HEK293 (cell line): ENCODE data around the gene C16orf86.

ENCODE experiments used
- CTCF ChIA-PET: fragments of 350-600 bp; formaldehyde crosslinking; extraction: SDS; loops from one replicate; lab custom pipeline; 2021; ENCODE audit warnings: antibody characterized with exemption; lab: Yijun Ruan, JAX
- POLR2A ChIA-PET: fragments of 300-600 bp; formaldehyde crosslinking; extraction: SDS; loops from one replicate; lab custom pipeline; 2020; ENCODE audit warnings: antibody characterized with exemption, inconsistent platforms; lab: Yijun Ruan, JAX
- H3K27ac ChIP-seq: fragments of 200-500 bp; sonication (Bioruptor generic); 2 replicates; pipeline ENCODE4 v1.5.1; 2014; ENCODE audit warnings: low read depth, low read length, control low read depth, inconsistent platforms; ENCODE audit errors: extremely low read depth
- H3K36me3 ChIP-seq, 2 experiments: fragments of 200-500 bp in 1 of 2; sonication (Bioruptor generic) in 1 of 2; 1 replicate in 1 of 2; 2 replicates in 1 of 2; pipeline ENCODE4 v1.5.1; 2014 to 2017; ENCODE audit warnings: inconsistent platforms in 2 of 2, low read length in 2 of 2; ENCODE audit not compliant: control insufficient read depth in 2 of 2, insufficient read depth in 1 of 2
- H3K4me1 ChIP-seq: fragments of 200-500 bp; sonication (Bioruptor generic); 2 replicates; pipeline ENCODE4 v1.5.1; 2014; ENCODE audit warnings: mild to moderate bottlenecking, low read length, inconsistent platforms; ENCODE audit not compliant: control insufficient read depth, insufficient read depth
- H3K4me3 ChIP-seq: 2 replicates; pipeline ENCODE4 v1.5.1; 2011; ENCODE audit warnings: low read depth, mild to moderate bottlenecking, control low read depth, low read length, moderate library complexity
- H3K9me3 ChIP-seq: fragments of 200-500 bp; sonication (Bioruptor generic); 2 replicates; pipeline ENCODE4 v1.5.1; 2014; ENCODE audit warnings: low read depth, low read length, inconsistent platforms; ENCODE audit not compliant: control insufficient read depth, insufficient read depth
- GLIS2 ChIP-seq: fragments of 450-650 bp; formaldehyde crosslinking; IDR thresholded peaks from 2 replicates; pipeline ENCODE4 v1.5.1; 2016; ENCODE audit warnings: missing biosample characterization, missing genetic modification characterization
- OVOL3 ChIP-seq: fragments of 450-650 bp; formaldehyde crosslinking; IDR thresholded peaks from 2 replicates; pipeline ENCODE4 v1.5.1; 2016; ENCODE audit warnings: missing biosample characterization, missing genetic modification characterization
- ZBTB1 ChIP-seq: fragments of 450-650 bp; formaldehyde crosslinking; IDR thresholded peaks from 2 replicates; pipeline ENCODE4 v1.5.1; 2016; ENCODE audit warnings: missing biosample characterization, missing genetic modification characterization
- ZEB2 ChIP-seq: fragments of 450-650 bp; formaldehyde crosslinking; IDR thresholded peaks from 2 replicates; pipeline ENCODE4 v1.5.1; 2016; ENCODE audit warnings: missing biosample characterization, missing genetic modification characterization
- ZFP41 ChIP-seq: fragments of 450-650 bp; formaldehyde crosslinking; IDR thresholded peaks from 2 replicates; pipeline ENCODE4 v1.5.1; 2016; ENCODE audit warnings: missing biosample characterization, missing genetic modification characterization, borderline replicate concordance
- ZNF155 ChIP-seq: fragments of 450-650 bp; formaldehyde crosslinking; IDR thresholded peaks from 2 replicates; pipeline ENCODE4 v1.5.1; 2016; ENCODE audit warnings: missing biosample characterization, missing genetic modification characterization
- ZNF292 ChIP-seq: fragments of 450-650 bp; formaldehyde crosslinking; IDR thresholded peaks from 2 replicates; pipeline ENCODE4 v1.5.1; 2016; ENCODE audit warnings: low read depth, missing biosample characterization, missing genetic modification characterization, borderline replicate concordance
- ZNF350 ChIP-seq: fragments of 450-650 bp; formaldehyde crosslinking; IDR thresholded peaks from 2 replicates; pipeline ENCODE4 v1.5.0; 2017; ENCODE audit warnings: missing biosample characterization, mild to moderate bottlenecking, missing genetic modification characterization
- ZNF37A ChIP-seq: fragments of 450-650 bp; IDR thresholded peaks from 2 replicates; pipeline ENCODE4 v1.5.1; 2018; ENCODE audit warnings: missing biosample characterization, missing genetic modification characterization
- ZNF473 ChIP-seq: fragments of 450-650 bp; formaldehyde crosslinking; IDR thresholded peaks from 2 replicates; pipeline ENCODE4 v1.5.1; 2017; ENCODE audit warnings: missing biosample characterization, missing genetic modification characterization
- ZNF510 ChIP-seq: fragments of 450-650 bp; formaldehyde crosslinking; IDR thresholded peaks from 2 replicates; pipeline ENCODE4 v1.5.1; 2018; ENCODE audit warnings: mild to moderate bottlenecking, missing genetic modification characterization, missing biosample characterization; ENCODE audit not compliant: insufficient replicate concordance
- ZNF580 ChIP-seq: fragments of 450-650 bp; formaldehyde crosslinking; IDR thresholded peaks from 2 replicates; pipeline ENCODE4 v1.5.1; 2016; ENCODE audit warnings: missing biosample characterization, missing genetic modification characterization
- ZNF600 ChIP-seq: fragments of 450-650 bp; formaldehyde crosslinking; IDR thresholded peaks from 2 replicates; pipeline ENCODE4 v1.5.1; 2016; ENCODE audit warnings: missing biosample characterization, missing genetic modification characterization
- ZNF768 ChIP-seq: fragments of 450-650 bp; formaldehyde crosslinking; IDR thresholded peaks from 2 replicates; pipeline ENCODE4 v1.5.1; 2018; ENCODE audit warnings: missing biosample characterization, mild to moderate bottlenecking, missing genetic modification characterization
- ZSCAN16 ChIP-seq: fragments of 450-650 bp; formaldehyde crosslinking; IDR thresholded peaks from 2 replicates; pipeline ENCODE4 v1.5.1; 2016; ENCODE audit warnings: missing biosample characterization, missing genetic modification characterization
- TF ChIP-seq, protein P1 (sequence below): fragments of 450-650 bp; formaldehyde crosslinking; IDR thresholded peaks from 2 replicates; pipeline ENCODE4 v1.5.1; 2016; ENCODE audit warnings: missing biosample characterization, missing genetic modification characterization

Gene C16orf86

GRCh38 chr16:67657017-67657608, 9.5 kb upstream of the C16orf86 start:
- peaks cover 7% of the 10 kb centered on the region; the same call in 1 of the 2 replicates for H3K4me1 ChIP-seq
- no peaks in the 10 kb centered on the region for H3K9me3 ChIP-seq
- H3K27ac ChIP-seq, result no peak overlapping the region
- CTCF ChIA-PET, result interaction anchor here (0.9 to 3.2 kb wide), 4 partner anchors 7 to 176 kb away, joined by 3 to 11 read pairs (median 4); partner anchors contain the start of gene ATP6V0D1
- no peak overlapping the region for H3K4me3 ChIP-seq
- POLR2A ChIA-PET, result no interaction called here
- TF ChIP-seq ZNF510 (tag by site-specific recombination) (no peak), GLIS2 (no peak), ZNF292 (tag by site-specific recombination) (no peak), ZNF155 (no peak), ZNF580 (no peak), ZNF37A (tag by site-specific recombination) (no peak), ZFP41 (tag by site-specific recombination) (no peak), ZNF768 (tag by site-specific recombination) (no peak), ZSCAN16 (tag by site-specific recombination) (no peak), ZNF600 (tag by site-specific recombination) (no peak), ZNF350 (no peak), ZEB2 (no peak), ZNF473 (tag by site-specific recombination) (no peak), OVOL3 (tag by site-specific recombination) (no peak)
- peaks cover 0 to 49% of the 10 kb centered on the region in 2 experiments; a peak in 1 of 3 replicates for H3K36me3 ChIP-seq

- peaks cover 0 to 58% of the 10 kb centered on the region in 2 experiments; a peak in 1 of 3 replicates for H3K36me3 ChIP-seq
- TF ChIP-seq, protein P1, sequence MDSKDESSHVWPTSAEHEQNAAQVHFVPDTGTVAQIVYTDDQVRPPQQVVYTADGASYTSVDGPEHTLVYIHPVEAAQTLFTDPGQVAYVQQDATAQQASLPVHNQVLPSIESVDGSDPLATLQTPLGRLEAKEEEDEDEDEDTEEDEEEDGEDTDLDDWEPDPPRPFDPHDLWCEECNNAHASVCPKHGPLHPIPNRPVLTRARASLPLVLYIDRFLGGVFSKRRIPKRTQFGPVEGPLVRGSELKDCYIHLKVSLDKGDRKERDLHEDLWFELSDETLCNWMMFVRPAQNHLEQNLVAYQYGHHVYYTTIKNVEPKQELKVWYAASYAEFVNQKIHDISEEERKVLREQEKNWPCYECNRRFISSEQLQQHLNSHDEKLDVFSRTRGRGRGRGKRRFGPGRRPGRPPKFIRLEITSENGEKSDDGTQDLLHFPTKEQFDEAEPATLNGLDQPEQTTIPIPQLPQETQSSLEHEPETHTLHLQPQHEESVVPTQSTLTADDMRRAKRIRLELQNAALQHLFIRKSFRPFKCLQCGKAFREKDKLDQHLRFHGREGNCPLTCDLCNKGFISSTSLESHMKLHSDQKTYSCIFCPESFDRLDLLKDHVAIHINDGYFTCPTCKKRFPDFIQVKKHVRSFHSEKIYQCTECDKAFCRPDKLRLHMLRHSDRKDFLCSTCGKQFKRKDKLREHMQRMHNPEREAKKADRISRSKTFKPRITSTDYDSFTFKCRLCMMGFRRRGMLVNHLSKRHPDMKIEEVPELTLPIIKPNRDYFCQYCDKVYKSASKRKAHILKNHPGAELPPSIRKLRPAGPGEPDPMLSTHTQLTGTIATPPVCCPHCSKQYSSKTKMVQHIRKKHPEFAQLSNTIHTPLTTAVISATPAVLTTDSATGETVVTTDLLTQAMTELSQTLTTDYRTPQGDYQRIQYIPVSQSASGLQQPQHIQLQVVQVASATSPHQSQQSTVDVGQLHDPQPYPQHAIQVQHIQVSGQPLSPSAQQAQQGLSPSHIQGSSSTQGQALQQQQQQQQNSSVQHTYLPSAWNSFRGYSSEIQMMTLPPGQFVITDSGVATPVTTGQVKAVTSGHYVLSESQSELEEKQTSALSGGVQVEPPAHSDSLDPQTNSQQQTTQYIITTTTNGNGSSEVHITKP, result peak; percentile 35; the same call in 1 of the 2 replicates
- no peak for TF ChIP-seq ZBTB1 (tag by site-specific recombination)
- TF ChIP-seq, all 188 proteins: peak for 1
- no peak overlapping the region for H3K27ac ChIP-seq
- no peaks in the 10 kb centered on the region for H3K9me3 ChIP-seq
- ChIA-PET CTCF (interaction anchor here (0.5 to 3.2 kb wide), 8 partner anchors 8 to 159 kb away, joined by 3 to 19 read pairs (median 4); partner anchors contain the start of gene CARMIL2), POLR2A (interaction anchor here (1.1 kb wide), 1 partner anchor 177 kb away, joined by 3 read pairs; the partner anchor contains the start of gene ATP6V0D1)
- H3K4me3 ChIP-seq, result no peak overlapping the region
- H3K4me1 ChIP-seq, result peaks cover 7% of the 10 kb centered on the region; the same call in 1 of the 2 replicates
Measured at GRCh38 chr16:67657751-67658518, 8.7 kb upstream of the C16orf86 start.
